ENCODE measurements around the gene WRAP73. TPM values are rescaled to one million over a fixed set of nuclear protein-coding genes. Genes with fewer than 3 reads are reported as not detected.

Gene WRAP73
- total RNA-seq, 1 donor from 2014 or later, result 30.1 TPM

DNA sequence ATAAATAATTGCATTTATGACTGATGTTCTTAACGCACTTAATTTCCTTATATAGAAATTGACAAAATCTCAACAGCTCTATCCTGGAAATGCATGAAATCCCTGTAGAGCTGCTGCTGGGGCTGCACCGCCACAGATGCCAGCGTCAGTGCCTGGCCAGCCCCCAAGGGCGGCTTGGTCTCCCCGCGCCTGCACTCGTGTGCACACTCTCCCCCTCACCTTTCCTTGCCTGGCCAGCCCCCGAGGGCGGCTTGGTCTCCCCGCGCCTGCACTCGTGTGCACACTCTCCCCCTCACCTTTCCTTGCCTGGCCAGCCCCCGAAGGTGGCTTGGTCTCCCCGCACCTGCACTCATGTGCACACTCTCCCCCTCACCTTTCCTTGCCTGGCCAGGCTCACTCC, 13.8 kb downstream of the WRAP73 start:
- TF ChIP-seq, protein P1, sequence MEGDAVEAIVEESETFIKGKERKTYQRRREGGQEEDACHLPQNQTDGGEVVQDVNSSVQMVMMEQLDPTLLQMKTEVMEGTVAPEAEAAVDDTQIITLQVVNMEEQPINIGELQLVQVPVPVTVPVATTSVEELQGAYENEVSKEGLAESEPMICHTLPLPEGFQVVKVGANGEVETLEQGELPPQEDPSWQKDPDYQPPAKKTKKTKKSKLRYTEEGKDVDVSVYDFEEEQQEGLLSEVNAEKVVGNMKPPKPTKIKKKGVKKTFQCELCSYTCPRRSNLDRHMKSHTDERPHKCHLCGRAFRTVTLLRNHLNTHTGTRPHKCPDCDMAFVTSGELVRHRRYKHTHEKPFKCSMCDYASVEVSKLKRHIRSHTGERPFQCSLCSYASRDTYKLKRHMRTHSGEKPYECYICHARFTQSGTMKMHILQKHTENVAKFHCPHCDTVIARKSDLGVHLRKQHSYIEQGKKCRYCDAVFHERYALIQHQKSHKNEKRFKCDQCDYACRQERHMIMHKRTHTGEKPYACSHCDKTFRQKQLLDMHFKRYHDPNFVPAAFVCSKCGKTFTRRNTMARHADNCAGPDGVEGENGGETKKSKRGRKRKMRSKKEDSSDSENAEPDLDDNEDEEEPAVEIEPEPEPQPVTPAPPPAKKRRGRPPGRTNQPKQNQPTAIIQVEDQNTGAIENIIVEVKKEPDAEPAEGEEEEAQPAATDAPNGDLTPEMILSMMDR (IDR thresholded peaks at IDR 0.05), result no peak
- Mint-ChIP-seq H3K27ac (no peak overlapping the region), H3K27me3 (no peaks in the 10 kb centered on the region), H3K36me3 (ENCODE audit: low read depth) (peaks cover 64% of the 10 kb centered on the region), H3K4me3 (no peak overlapping the region), H3K4me1 (no peaks in the 10 kb centered on the region), H3K9me3 (no peaks in the 10 kb centered on the region)
- ChIA-PET CTCF (no interaction called here), POLR2A (no interaction called here)
- no peak for ATAC-seq (ENCODE audit: low read depth)
- intact Hi-C loops (cut with micrococcal nuclease), result no loop called here
- DNase-seq, result no peak

DNA sequence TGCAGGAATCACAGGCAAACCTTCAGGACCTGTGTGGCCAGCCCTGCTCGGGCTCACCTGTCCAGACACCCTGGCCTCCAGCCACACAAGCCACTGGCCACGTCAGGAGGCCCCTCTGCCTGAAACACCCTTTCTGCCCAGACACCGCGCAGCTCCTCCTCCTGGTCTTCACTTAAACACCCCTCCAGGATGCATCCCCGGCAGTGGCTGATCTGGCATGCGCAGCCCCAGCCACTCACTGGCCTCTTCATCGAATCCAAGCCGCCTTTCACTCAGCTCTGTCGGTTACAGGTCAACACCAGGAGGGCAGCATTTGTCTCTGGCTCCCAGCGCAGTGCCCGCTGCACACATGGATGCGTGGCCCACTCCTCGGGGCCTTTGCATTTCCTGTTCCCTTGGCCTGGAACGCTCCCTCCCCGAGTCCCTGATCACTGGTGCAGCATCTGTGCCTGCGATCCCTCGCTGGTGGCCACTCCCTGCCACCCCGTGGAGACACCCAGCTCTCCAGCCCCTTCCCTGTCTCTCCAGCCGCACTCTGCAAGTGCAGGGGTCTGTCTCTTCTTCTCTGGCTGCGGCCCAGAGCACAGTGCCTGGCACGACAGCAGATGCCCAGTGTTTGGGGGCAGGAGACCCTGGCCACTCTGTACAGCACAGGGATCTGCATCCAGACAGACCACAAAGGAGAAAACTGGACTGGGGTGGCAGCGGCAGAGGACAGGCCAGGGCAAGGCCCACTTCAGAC, 15.7 kb downstream of the WRAP73 start:
- ATAC-seq (ENCODE audit: low read depth) (no peak), DNase-seq (no peak)
- TF ChIP-seq, protein P1 (IDR thresholded peaks at IDR 0.05), result no peak
- Mint-ChIP-seq H3K4me1 (peaks cover 9% of the 10 kb centered on the region), H3K27me3 (no peaks in the 10 kb centered on the region), H3K27ac (no peak overlapping the region), H3K4me3 (no peak overlapping the region), H3K9me3 (no peaks in the 10 kb centered on the region), H3K36me3 (ENCODE audit: low read depth) (peaks cover 76% of the 10 kb centered on the region)
- CTCF ChIA-PET, result no interaction called here
- intact Hi-C loops (cut with micrococcal nuclease), result no loop called here
- POLR2A ChIA-PET, result no interaction called here

DNA sequence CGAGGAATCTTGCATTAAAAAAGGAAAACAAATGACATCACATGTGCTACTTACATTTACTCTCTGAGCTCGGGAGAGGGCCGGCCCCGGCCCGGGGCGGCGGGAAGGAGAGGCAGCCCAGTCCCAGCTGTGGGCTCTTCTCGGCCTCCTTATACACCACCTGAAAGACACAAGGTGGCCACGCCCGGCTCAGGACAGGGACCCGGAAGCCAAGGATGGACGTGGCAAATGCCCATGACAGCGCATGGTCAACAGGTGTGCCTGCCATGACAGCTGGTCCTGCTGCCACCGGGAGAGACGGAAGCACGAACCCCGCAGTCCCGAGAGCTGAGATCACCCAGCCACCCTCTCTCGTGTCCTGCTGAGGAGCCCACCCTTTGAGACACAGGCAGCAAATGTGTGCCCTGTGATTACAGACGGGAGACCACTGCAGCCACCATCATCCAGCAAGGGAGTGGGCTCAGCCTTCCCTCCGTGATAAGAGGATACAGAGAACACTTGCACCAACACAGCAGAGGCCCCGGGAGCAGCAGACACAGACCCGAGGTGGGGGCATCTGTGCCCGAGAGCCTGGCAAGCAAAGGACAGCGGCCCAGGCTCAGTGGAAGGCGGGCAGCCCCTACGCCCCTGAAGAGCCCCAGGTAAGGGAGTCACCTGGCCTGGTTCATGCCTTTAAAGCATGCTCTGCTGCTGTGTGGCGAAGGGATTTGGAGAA, 16.4 kb downstream of the WRAP73 start:
- Mint-ChIP-seq H3K36me3 (ENCODE audit: low read depth) (peaks cover 79% of the 10 kb centered on the region), H3K27me3 (no peaks in the 10 kb centered on the region), H3K9me3 (no peaks in the 10 kb centered on the region), H3K4me1 (peaks cover 9% of the 10 kb centered on the region), H3K27ac (no peak overlapping the region), H3K4me3 (no peak overlapping the region)
- ATAC-seq (ENCODE audit: low read depth) (no peak), DNase-seq (no peak)
- intact Hi-C loops (cut with micrococcal nuclease), result no loop called here
- CTCF ChIA-PET, result no interaction called here
- POLR2A ChIA-PET, result no interaction called here
- TF ChIP-seq, protein P1 (IDR thresholded peaks at IDR 0.05), result no peak

DNA sequence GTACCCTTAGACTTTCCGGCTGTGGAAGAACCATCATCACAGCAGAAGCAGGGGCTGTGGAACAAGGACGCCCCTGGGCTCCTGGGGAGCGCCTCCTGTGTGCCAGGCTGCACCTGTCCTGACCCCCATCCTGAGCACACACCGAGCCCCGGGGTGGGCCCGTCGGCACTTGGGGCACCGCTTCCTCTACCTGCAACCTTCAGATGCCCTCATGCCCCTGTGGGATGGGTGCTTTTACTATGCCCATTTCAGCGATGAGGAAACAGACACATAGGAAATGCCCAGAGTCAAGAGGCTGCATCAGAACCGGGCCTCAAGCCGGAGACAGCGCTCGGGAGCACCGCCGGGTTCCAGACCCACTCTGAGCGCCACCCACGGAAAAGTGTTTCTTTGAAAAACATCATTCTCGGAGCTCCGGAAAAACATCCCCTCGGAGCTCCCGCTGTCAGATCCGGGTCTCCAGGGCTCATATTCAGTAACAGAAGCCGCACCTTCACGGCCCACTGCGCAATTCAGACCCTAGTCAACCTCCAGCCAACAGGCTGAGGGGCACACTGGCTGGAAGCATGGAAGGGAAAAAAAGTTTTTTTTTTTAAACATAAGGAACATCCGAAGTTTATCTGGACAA, 17.1 kb downstream of the WRAP73 start:
- peaks cover 79% of the 10 kb centered on the region for H3K36me3 Mint-ChIP-seq (ENCODE audit: low read depth)
- ChIA-PET POLR2A (no interaction called here), CTCF (no interaction called here)
- ATAC-seq (ENCODE audit: low read depth) (no peak), DNase-seq (no peak)
- no peak overlapping the region for H3K27ac Mint-ChIP-seq
- H3K27me3 Mint-ChIP-seq, result no peaks in the 10 kb centered on the region
- H3K4me3 Mint-ChIP-seq, result no peak overlapping the region
- H3K9me3 Mint-ChIP-seq, result no peaks in the 10 kb centered on the region
- peaks cover 9% of the 10 kb centered on the region for H3K4me1 Mint-ChIP-seq
- TF ChIP-seq, protein P1 (IDR thresholded peaks at IDR 0.05), result no peak
- intact Hi-C loops (cut with micrococcal nuclease), result no loop called here

DNA sequence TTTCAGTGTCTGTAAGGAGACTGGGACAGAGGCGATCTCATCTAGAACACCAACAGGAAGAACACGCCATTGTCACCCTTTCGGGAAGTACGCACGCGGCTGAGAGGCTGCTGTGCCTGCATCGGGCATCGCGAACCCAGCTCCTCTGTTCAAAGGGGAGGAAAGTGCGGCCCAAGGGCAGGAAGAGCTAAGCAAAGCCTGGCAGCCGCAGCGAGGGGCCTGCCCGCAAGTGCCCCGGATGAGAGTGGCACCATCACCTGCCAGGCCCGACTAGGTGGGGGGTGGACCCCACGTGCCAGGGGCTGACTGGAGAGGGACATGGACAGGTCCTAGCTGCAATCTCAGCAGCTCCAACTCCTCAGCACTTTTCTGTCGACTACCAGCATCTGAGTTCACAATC, 17.6 kb downstream of the WRAP73 start:
- no peaks in the 10 kb centered on the region for H3K27me3 Mint-ChIP-seq
- DNase-seq (no peak), ATAC-seq (ENCODE audit: low read depth) (no peak)
- H3K27ac Mint-ChIP-seq, result no peak overlapping the region
- H3K36me3 Mint-ChIP-seq (ENCODE audit: low read depth), result peaks cover 78% of the 10 kb centered on the region
- intact Hi-C loops (cut with micrococcal nuclease), result no loop called here
- ChIA-PET POLR2A (no interaction called here), CTCF (no interaction called here)
- H3K4me1 Mint-ChIP-seq, result peaks cover 9% of the 10 kb centered on the region
- no peaks in the 10 kb centered on the region for H3K9me3 Mint-ChIP-seq
- H3K4me3 Mint-ChIP-seq, result no peak overlapping the region
- TF ChIP-seq, protein P1 (IDR thresholded peaks at IDR 0.05), result no peak

All from activated B cell treated with CpG ODN at 0.5 μM for 24 hours (primary cell).